GM20431 (cell line): ENCODE data around the gene SSPN.

Source experiments
- in situ Hi-C: fragments of 300-500 bp; cut with MseI, MboI; formaldehyde crosslinking; loops from one replicate; pipeline ENCODE4 v1.15.0; 2020; ENCODE audit warnings: low sequenced_read_pairs; ENCODE audit not compliant: unreplicated experiment

Gene SSPN

GRCh38 chr12:26279908-26280307, 84.5 kb downstream of the SSPN start:
- in situ Hi-C loops: no loop called here

DNA sequence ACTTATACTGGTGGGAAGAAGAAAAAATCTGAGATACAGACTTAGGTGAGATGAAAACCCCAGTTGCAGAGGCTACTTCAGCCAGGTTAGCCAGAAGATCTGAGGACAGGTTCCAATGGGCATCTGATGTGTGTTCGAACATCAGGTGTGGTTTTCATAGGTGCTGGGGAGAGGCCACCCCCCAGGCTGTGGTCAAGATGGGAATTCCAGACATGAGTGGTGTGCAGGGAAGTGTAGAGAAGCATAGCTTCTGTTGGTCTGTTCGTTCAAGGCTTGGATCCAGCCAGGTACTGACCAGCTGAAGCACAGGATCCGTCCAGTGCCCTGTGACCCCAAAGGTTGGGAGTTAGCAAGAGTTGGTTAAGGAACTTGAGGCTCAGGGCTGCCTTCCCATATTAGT, 85.5 kb downstream of the SSPN start:
- in situ Hi-C loops: no loop called here

DNA sequence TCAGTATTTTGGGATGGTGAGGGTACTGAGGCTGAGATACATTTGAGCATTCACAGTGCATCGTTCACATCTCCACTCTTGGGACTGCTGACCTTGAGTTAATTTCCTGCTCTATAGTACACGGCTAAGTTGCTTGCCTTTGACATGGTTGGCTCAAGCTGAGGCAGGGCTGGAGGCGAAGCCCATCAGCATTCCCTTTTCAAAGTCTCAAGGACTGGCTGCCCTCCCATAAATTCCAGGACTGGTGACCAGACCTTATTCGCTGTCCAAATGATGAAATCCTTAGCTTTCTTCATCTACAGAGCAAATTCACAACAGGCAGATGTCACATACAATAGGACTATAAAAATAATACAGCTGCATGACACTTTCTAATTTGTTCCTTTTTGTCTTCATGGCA, 85.9 kb downstream of the SSPN start:
- in situ Hi-C loops: no loop called here

DNA sequence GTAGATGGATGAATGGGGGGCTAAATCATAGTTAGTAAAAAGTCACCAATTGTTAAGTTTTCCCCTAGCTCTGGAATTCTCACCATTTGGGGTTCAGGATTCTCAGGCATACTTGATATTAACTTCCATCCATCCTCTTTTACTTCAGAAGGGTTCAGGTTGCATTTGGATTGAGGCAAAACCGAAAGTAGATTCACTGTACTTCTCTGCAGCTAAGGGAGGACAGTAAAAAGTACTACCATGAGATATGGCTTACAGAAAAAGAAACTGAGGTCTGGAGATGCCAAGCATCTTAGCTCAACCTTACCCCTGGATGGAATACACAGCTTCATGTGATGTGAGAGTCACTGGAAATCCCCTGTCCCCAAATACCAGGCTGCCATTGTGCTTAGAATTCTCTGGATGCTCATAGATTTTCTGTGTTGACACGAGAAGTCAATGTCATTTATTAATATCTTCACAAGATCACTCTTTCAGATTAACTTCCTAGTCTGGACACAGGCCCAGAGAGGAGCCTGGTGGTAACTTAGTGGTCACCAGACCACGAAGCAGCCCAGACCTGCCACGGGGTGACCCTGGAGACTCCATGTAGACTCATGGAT, 87.1 kb downstream of the SSPN start:
- in situ Hi-C loops: no loop called here

- in situ Hi-C loops: no loop called here
These were observed 87.7 kb downstream of the SSPN start for GRCh38 chr12:26283046-26283445.

GRCh38 chr12:26283617-26284016, 88.2 kb downstream of the SSPN start:
- in situ Hi-C loops: no loop called here

- in situ Hi-C loops: no loop called here
These were observed 90.0 kb downstream of the SSPN start for GRCh38 chr12:26285401-26285800.

DNA sequence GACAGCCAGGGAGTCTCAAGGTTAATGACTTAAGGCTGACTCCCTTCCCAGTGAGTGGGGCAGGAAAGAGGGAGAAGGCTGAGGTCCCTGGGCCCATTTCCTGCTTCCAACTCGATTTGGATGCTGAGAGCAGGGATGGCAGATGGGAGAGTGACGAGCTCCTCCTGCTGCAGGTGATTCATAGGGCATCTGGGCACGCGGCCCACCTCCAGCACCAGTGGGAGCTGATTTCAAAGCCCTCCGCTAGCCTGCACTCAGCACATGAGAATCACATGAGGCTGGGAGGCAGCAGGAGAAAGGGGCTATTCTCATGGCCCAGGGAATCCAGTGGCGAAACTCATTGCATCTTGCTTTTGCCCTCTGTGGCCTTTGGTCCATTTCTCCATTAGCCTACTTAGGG, 90.8 kb downstream of the SSPN start:
- in situ Hi-C loops: no loop called here

GRCh38 chr12:26287671-26288381, 92.5 kb downstream of the SSPN start:
- in situ Hi-C loops: no loop called here

- in situ Hi-C loops: no loop called here
These were observed 95.2 kb downstream of the SSPN start for GRCh38 chr12:26290565-26290964.

- in situ Hi-C loops: no loop called here
These were observed 97.2 kb downstream of the SSPN start for GRCh38 chr12:26292596-26292995.

GRCh38 chr12:26293612-26294011, 98.2 kb downstream of the SSPN start:
- in situ Hi-C loops: no loop called here

DNA sequence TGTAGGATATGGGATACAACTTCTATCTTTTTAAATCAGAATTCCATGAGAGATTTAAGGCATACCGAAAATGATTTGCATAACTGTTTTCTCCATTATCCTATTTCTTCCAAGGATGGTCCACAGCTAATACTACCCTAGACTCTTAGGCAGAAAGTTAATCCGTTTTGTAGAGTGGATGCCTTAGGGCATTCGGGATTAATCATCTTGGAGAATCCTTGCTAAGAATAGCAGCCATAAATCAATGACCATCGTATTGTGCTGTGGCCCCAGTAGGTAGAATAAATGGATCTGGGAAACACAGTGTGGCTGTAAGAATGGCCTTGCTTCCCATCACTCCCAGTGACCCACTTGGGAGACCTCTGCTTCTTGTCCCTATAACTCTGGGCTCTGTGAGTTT, 99.6 kb downstream of the SSPN start:
- in situ Hi-C loops: no loop called here

GRCh38 chr12:26297396-26298070, 102.2 kb downstream of the SSPN start:
- in situ Hi-C loops: no loop called here

GRCh38 chr12:26298785-26299621, 103.6 kb downstream of the SSPN start:
- in situ Hi-C loops: no loop called here

DNA sequence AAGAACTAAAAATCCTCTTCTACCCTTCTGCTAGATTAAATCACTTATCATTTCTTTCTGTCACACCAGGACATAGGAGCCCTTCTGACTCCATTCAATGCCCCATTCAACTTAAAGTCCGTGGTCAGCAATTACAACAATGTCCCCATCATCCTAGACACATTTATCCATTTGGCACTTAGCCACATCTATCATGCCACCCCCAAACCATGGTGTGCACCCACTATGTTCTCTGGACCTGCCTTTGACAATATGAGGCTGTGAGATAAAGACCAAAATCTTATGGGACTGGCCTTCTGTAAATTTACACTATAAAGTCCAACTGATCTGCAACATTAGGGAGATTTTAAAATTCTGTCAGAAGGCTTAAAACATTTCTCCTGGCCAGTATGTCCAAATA, 104.4 kb downstream of the SSPN start:
- in situ Hi-C loops: no loop called here
